Sciatic nerve (tissue), 2 donors: ENCODE data around the gene RASGRF2. TPM values are rescaled to one million over a fixed set of nuclear protein-coding genes. Genes with fewer than 3 reads are reported as not detected.
"Not testable (repeated sequence)": the region's sequence is repeated elsewhere in the genome, so short reads cannot be mapped to it uniquely, and the experiment has no call there.

Experiments used
- ATAC-seq: fragments of 200-7000 bp; cut with Tn5 transposase; one replicate; pipeline ENCODE4 v1.9.1; 2020; ENCODE audit warnings: mild to moderate bottlenecking, moderate library complexity
- DNase-seq: peaks from one replicate; pipeline ENCODE4 v3.0.0-alpha.2; 2020; ENCODE audit warnings: low spot score
- intact Hi-C: fragments of 100-400 bp; cut with DNase I; formaldehyde crosslinking; loops from one replicate; pipeline ENCODE4 v1.14.2; 2022
- total RNA-seq: library from RNA; stranded (reverse); fragmentation: NEBNext Ultra II Directional; extraction: Animal tissue kit (Norgen Biotek cat#: 25700); gene quantifications from one replicate; pipeline ENCODE4 v1.2.1, GENCODE V29; 2021
- donor health status: DM: no; HTN: no; CAD: no.
- donor health status: DM: no; HTN: no; CAD: no.

The RASGRF2 gene
- total RNA-seq, 1 donor from 2014 or later = 63.8 TPM

GRCh38 chr5:81095835-81096234, 135.7 kb downstream of the RASGRF2 start:
- intact Hi-C loops = no loop called here
- DNase-seq = no peak
- no peak for ATAC-seq

DNA sequence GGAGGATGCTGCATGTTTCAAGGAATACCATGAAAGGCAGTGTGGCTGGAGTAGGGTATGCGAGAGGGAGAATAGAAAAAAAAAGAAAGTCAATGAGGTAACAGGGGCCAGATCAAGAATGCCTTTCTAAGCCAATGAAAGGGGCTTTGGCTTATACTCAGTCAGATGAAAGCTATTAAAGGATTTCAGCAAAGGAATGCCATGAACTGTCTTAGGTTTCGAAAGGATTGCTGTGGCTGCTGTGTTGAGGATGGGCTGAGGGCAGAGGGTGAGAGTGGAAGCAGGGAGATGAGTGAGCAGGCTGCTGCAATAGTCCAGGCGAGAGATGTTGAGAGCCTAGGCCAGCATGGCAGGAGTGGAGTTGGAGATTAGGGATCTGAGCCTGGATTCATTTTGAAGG, 137.6 kb downstream of the RASGRF2 start:
- DNase-seq (no peak), ATAC-seq (peak; percentile 56)
- intact Hi-C loops = no loop called here

- DNase-seq (no peak), ATAC-seq (no peak)
- intact Hi-C loops = no loop called here
Observed at GRCh38 chr5:81105261-81105877, 145.2 kb downstream of the RASGRF2 start.

DNA sequence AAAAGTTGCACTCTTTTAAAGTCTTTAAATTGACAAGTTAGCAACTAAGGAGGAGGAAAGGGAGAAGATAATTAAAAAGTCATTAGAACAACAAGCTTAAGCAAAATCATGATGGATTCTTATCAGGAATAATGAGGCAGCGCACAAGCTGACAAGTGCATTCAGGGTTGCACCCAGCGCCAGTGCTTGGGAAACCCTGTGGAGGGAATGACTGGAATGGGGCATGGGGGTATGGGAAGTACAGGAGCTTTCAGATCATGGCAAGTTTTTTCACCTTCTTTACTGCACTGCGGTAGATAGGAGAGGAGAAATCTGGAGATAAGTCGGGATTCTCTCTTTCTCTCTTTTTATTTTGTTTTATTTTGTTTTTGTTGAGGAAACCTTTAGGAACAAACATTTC, 155.1 kb downstream of the RASGRF2 start:
- intact Hi-C loops = no loop called here
- no peak for ATAC-seq

GRCh38 chr5:81117566-81117965, 157.4 kb downstream of the RASGRF2 start:
- ATAC-seq (no peak), DNase-seq (no peak)
- intact Hi-C loops = no loop called here

More for the DNA sequence above, 155.1 kb downstream of the RASGRF2 start:
- no peak for DNase-seq

GRCh38 chr5:81121273-81121672, 161.1 kb downstream of the RASGRF2 start:
- DNase-seq (no peak), ATAC-seq (no peak)
- intact Hi-C loops = no loop called here

- no peak for DNase-seq
- ATAC-seq = no peak
- intact Hi-C loops = no loop called here
Observed at GRCh38 chr5:81121836-81122630, 161.9 kb downstream of the RASGRF2 start.

DNA sequence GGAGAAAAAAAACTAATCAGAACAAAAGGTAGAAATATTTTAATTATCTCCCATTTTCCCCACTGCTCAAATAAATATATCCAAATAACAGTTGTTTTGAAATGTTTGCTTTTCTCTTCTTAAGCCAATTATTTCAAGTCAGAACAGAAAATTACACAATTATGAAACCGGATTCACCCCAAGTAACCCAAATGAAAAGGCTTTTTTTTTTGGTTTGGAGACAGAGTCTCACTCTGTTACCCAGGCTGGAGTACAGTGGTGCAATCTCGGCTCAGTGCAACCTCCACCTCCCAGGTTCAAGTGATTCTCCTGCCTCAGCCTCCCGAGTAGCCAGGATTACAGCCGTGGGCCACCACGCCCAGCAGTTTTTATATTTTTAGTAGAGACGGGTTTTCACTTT, 164.5 kb downstream of the RASGRF2 start:
- intact Hi-C loops, DNase-seq: not testable (repeated sequence)
- ATAC-seq = peak; percentile 74

DNA sequence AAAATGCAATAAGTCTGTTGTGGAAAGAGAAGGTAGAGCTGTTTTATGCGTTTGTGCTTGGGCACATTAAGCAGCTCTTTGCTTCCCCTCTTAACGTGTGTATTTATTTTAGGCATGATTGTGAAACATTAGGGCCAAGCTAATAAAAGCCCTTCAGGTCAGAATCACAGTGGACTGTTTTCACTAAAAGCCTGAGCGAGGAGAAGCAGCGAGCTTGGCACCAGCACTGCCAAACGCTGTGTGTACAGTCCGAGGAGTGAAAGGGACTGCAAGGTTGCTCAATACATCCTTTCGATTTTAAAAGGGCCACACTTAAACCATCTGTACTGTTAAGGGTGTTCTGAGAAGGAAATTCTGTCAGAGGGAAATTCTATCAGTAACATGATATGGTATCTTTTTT, 165.8 kb downstream of the RASGRF2 start:
- intact Hi-C loops = no loop called here
- ATAC-seq (peak; percentile 93), DNase-seq (no peak)

DNA sequence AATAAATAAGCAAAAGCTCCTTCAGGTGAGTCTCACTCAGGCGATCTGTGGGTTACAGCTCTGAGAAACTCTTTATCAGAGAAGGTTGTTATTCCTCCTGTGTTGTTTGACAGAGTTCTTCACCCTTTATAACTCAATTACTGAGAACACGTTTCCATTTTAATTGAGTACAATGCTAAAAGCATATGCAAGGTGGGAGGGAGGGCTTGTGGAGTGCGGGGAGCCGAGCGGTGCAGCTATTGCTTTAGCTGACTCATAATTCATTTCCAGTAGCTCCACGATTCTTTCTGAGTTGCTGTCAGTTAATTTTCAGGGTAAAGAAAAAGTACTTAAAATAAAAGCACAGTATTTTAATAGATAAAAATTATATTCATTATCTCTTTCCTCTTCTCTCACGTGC, 168.3 kb downstream of the RASGRF2 start:
- ATAC-seq (no peak), DNase-seq (no peak)
- intact Hi-C loops = no loop called here

GRCh38 chr5:81132381-81132780, 172.2 kb downstream of the RASGRF2 start:
- no peak for DNase-seq
- no peak for ATAC-seq
- intact Hi-C loops = no loop called here

GRCh38 chr5:81134066-81134465, 173.9 kb downstream of the RASGRF2 start:
- DNase-seq (no peak), ATAC-seq (no peak)
- intact Hi-C loops = no loop called here

DNA sequence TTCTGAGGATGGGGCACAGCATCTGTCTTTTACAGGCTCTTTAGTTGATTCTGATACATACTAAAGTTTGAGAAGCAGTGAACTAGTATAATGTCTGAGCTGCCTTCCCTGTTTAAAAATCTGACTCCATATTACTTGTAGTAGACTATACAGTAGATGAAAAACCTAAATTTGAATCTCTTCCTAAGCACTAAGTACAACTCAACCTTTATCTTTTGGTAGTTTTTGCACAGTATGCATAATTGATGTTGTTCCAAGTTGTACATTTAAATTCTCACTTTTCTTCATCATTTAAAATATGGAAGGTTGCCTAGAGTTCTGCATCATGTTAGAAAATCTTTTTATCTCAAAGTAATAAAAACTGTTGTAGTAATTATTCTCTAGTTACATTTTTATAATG, 174.4 kb downstream of the RASGRF2 start:
- DNase-seq (no peak), ATAC-seq (no peak)
- intact Hi-C loops = no loop called here

- intact Hi-C loops = no loop called here
- ATAC-seq = no peak
- no peak for DNase-seq
Observed at GRCh38 chr5:81136557-81136956, 176.4 kb downstream of the RASGRF2 start.

DNA sequence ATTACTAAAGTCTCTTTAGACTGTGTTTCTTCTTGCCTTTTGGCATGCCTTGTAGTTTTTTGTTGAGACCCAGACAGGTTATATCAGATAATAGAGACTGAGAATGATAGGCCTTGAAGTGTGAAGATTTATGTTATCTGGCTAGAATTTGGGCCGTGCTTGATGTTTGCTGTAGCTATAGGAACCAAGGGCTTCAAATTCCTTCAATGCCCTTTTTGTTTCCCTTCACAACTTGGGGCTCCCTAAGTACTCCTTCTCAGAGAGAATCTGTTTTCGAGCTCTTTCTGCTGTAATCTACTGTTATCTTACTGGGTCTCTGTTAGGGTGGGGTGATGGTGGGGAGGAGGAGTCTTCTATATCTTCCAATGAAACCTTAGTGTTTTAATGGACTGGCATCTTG, 177.7 kb downstream of the RASGRF2 start:
- ATAC-seq (no peak), DNase-seq (no peak)
- intact Hi-C loops = no loop called here

DNA sequence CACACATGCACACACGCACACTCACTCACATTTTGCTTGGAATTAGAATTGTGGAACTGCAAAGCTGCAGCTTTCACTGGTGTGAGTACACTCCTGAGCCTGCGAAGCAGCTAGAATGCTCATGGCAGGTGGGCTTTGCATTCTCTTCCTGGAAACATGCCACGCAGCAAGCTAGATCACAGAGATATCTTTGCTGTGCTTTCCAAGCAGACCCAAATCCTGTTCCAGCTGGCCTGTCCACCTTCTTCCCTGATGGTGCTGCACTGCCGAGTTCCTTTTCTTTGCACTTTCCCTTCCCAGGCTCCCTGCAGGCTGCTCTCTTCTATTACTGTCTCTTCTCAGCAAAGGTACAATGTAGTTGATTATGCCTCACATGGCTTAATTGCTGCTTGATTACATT, 180.3 kb downstream of the RASGRF2 start:
- ATAC-seq = peak; percentile 50

GRCh38 chr5:81140943-81141342, 180.8 kb downstream of the RASGRF2 start:
- DNase-seq (peak; percentile 89), ATAC-seq (peak; percentile 91)
- intact Hi-C loops = no loop called here

More for the DNA sequence above, 180.3 kb downstream of the RASGRF2 start:
- DNase-seq = no peak
- intact Hi-C loops = no loop called here

- no peak for DNase-seq
- intact Hi-C loops = no loop called here
- ATAC-seq = peak; percentile 63
Observed at GRCh38 chr5:81142108-81142507, 181.9 kb downstream of the RASGRF2 start.

DNA sequence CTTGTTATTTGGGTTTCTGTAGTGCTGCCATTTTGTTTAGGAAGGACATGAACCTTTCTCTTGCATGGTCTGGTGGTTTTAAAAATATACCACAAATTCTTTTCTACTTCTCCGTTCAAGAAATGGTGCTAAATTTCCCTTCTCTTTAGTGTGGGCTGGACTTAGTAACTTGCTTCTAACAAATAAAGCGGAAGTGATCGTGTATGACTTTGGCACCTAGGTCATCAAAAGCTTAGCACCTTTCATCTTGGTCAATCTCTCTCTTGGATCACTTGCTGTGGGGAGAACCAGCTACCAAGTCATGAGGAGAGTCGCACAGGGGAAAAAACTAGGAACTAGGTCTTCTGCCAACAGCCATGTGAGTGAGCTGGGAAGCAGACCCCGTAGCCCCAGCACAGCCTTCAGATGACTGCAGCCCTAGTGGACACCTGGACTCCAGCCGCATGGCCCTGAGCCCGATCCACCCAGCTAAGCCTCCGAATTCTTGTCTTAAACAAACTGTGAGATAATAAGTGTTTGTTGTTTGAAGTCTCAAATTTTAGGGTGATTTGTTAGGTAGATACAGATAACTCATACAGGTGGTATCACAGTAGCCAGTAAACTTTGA, 185.3 kb downstream of the RASGRF2 start:
- DNase-seq (no peak), ATAC-seq (no peak)
- intact Hi-C loops = no loop called here

- DNase-seq (no peak), ATAC-seq (peak; percentile 33)
- intact Hi-C loops = no loop called here
Observed at GRCh38 chr5:81146031-81146430, 185.9 kb downstream of the RASGRF2 start.
